D721Med (cell line): ENCODE measurements around the gene COG4.
"Not testable (repeated sequence)": the region's sequence is repeated elsewhere in the genome, so short reads cannot be mapped to it uniquely, and the experiment has no call there.

ENCODE experiments used
- DNase-seq: peaks from one replicate; pipeline ENCODE4 v3.0.0; 2011; ENCODE audit warnings: low spot score; ENCODE audit not compliant: insufficient read length
- FAIRE-seq: peaks from 2 replicates; lab custom pipeline; 2011; peaks lifted over from hg19 to GRCh38; lab: Jason Lieb, UNC
- TF ChIP-seq, protein P1 (sequence below): IDR thresholded peaks from 2 replicates; pipeline ENCODE4 v1.5.1; 2012; ENCODE audit warnings: mild to moderate bottlenecking, control low read depth; ENCODE audit not compliant: insufficient read depth; ENCODE audit errors: missing control alignments

Gene COG4

GRCh38 chr16:70551788-70552187 lies 28.4 kb upstream of the COG4 start:
- no peak for FAIRE-seq
- TF ChIP-seq, protein P1, sequence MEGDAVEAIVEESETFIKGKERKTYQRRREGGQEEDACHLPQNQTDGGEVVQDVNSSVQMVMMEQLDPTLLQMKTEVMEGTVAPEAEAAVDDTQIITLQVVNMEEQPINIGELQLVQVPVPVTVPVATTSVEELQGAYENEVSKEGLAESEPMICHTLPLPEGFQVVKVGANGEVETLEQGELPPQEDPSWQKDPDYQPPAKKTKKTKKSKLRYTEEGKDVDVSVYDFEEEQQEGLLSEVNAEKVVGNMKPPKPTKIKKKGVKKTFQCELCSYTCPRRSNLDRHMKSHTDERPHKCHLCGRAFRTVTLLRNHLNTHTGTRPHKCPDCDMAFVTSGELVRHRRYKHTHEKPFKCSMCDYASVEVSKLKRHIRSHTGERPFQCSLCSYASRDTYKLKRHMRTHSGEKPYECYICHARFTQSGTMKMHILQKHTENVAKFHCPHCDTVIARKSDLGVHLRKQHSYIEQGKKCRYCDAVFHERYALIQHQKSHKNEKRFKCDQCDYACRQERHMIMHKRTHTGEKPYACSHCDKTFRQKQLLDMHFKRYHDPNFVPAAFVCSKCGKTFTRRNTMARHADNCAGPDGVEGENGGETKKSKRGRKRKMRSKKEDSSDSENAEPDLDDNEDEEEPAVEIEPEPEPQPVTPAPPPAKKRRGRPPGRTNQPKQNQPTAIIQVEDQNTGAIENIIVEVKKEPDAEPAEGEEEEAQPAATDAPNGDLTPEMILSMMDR, result no peak
- no peak for DNase-seq

DNA sequence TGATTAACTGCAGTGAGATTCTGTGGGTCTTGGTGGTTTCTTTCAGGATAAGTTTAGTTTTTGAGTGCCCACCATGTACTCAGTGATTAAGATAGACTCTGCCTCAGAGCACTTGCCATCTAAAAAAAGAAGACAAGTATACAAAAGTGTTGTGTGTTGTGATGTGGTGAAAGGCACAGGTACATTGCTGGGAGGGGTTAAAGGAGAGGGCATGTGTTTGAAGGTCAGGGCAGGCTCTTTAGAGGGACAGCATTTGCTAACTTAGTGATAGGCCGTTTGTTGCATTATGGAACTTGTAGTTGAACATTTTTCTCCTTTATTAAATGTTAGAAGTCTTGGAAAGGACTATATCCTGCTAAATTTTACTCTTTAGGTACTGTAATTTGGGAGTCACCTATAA lies 26.7 kb upstream of the COG4 start:
- DNase-seq (no peak), FAIRE-seq (no peak)
- TF ChIP-seq, protein P1, result no peak

DNA sequence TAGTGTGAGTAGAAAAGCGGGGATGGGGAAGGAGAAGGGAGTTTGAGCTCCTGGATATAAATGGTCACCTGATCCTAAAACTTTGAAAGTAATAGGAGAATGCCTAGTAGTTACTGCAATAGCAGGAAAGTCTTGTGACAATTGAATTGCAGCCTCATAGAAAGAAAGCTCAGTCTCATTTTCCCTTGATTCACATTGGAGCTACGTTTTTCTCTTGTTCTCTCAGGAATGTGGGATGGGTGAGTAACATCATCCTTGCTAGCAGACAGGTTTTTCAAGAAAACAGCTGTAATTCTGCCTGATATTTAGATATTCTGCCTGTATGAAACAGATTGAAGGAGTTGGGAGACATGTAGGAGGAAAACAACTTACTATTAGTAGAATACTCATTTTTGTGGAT lies 25.6 kb upstream of the COG4 start:
- no peak for DNase-seq
- no peak for FAIRE-seq
- TF ChIP-seq, protein P1, result no peak

DNA sequence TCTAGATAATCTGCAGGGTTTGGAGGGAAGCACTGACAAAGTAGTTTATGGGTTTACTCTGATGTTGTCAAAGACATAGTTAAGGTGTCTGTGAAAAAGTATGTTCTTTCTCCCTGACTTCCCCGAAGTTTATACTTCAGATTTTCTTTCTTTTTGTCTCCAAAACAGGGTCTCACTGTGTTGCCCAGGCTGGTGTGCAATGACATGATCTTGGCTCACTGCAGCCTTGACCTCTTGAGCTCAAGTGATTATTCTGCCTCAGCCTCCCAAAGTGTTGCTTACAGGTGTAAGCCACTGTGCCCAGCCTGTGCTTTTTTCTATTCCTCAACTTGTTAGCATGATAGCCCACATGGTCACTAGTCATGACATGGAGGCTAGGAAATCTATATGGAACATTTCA lies 21.2 kb upstream of the COG4 start:
- FAIRE-seq (no peak), DNase-seq (no peak)
- TF ChIP-seq, protein P1, result no peak

DNA sequence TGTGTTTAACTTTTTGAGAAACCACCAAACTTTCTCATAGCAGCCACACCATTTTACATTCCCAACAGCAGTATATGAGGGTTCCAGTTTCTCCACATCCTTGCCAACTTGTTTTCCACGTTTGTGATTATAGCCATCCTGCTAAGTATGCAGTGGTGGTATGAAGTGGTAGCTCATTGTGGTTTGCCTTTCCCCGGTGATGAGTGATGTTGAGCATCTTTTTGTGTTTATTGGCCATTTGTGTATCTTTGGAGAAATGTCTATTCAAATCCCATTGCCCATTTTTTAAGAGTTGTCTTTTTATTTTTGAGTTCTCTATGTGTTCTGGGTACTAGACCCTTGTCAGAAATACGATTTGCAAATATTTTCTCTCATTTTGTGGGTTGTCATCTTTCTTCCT lies 17.6 kb upstream of the COG4 start:
- no peak for DNase-seq
- TF ChIP-seq, protein P1, result no peak
- FAIRE-seq, result no peak

DNA sequence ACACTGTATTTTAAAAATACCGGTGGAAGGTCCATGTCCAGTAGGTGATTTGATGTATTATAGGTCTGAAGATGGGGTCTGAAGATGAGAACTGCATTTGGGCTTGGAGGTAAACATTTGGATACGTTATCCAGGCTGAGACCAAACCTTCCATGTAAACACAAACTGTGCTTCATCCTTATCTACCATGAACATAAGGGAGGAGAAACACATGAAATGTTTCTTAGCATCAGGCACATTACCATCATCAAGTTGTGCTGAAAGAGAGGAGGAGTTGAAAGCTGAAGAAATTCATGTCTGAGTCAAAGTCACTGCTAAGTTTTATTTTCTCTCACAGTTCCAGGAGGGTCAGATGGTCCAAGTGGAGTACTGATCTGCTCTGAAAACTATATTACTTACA lies 11.6 kb upstream of the COG4 start:
- TF ChIP-seq, protein P1, result no peak
- DNase-seq, result no peak
- no peak for FAIRE-seq

DNA sequence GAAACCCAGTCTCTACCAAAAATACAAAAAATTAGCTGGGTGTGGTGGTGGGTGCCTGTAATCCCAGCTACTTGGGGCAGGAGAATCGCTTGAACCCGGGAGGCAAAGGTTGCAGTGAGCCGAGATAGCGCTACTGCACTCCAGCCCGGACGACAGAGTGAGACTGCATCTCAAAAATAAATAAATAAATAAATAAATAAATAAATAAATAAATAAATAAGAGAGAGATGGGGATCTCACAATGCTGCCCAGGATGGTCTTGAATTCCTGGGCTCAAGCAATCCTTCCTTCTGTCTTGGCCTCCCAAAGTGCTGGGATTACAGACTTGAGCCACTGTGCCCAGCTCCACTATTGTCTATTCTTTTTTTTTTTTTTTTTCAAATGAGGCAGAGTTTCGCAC lies 6.6 kb upstream of the COG4 start:
- not testable (repeated sequence) for FAIRE-seq, DNase-seq

DNA sequence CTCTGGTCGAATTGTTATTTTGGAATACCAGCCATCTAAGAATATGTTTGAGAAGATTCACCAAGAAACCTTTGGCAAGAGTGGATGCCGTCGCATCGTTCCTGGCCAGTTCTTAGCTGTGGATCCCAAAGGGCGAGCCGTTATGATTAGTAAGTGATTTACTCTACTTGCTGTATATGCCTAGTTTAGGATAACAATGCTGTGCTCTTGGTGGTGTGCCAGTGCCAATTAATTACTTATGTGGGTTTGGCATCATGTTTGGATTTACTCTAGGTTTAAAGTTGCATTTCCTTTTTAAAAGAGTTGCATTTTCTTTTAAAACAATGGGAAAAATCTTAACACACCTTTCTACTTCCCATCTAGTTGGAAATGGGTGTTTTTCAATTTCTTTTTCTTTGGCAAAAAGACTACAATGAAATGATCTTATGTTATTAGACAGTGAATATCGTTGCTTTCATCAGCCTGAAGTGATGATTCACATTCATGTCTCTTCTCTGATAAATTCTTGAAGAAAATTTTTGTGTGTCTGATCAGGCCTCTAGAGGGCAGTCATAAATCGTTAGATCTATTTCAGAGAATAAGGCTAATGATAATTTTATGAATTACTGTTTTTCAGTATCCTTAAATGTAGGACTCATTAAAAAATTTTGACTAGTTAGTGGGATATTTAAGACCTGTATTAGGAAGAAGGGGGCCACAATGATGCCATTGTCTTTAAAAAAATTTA lies 5.9 kb upstream of the COG4 start:
- TF ChIP-seq, protein P1, result peak; percentile 54
- DNase-seq (no peak), FAIRE-seq (no peak)
